K562 (cell line): ENCODE results near the gene NRXN3. TPM values are rescaled to one million over a fixed set of nuclear protein-coding genes. Genes with fewer than 3 reads are reported as not detected.

Experiments used
- ATAC-seq: fragments of 200-7000 bp; cut with Tn5 transposase; 3 replicates; pipeline ENCODE4 v1.9.1; 2020; ENCODE audit warnings: moderate library complexity
- BruUV-seq: library from RNA; stranded (reverse); fragments of 400-500 nt; replicated peaks from 2 replicates; lab custom pipeline; 2021; lab: Mats Ljungman, UMichigan
- CTCF ChIA-PET: fragments of 300-600 bp; formaldehyde crosslinking; extraction: SDS; loops from one replicate; lab custom pipeline; 2021; ENCODE audit warnings: low intra/inter-chr PET ratio; lab: Yijun Ruan, JAX
- POLR2A ChIA-PET: fragments of 300-600, 350-650 bp; sonication (Branson Sonifier 250); formaldehyde crosslinking; extraction: SDS; loops from one replicate; lab custom pipeline; 2021; ENCODE audit warnings: antibody characterized with exemption, inconsistent platforms; lab: Yijun Ruan, JAX
- DNase-seq, 4 experiments: peaks; one replicate each; pipeline versions ENCODE4 v3.0.0 to v3.0.0-alpha.2; 2011 to 2018; ENCODE audit warnings: low spot score in 3 of 4, mixed read lengths in 3 of 4; ENCODE audit errors: extremely low read depth in 1 of 4
- FAIRE-seq: peaks from 2 replicates; lab custom pipeline; 2011; peaks lifted over from hg19 to GRCh38; lab: Jason Lieb, UNC
- H2AFZ ChIP-seq: 2 replicates; pipeline ENCODE4 v1.6.0; 2011; ENCODE audit warnings: low read depth, low read length, control low read depth, inconsistent platforms
- H3K27ac ChIP-seq: fragments of 200-600 bp; 3 replicates; pipeline ENCODE4 v1.8.0; 2011; ENCODE audit warnings: low read depth, mild to moderate bottlenecking, control low read depth, inconsistent platforms, low read length, moderate library complexity, mixed read lengths; ENCODE audit errors: extremely low read depth
- H3K27me3 ChIP-seq, 2 experiments: fragments of 300-600 bp in 1 of 2; 2 replicates in 1 of 2; 3 replicates in 1 of 2; pipeline versions ENCODE4 v1.6.0 to v1.8.0; 2011; ENCODE audit warnings: inconsistent platforms in 2 of 2, low read length in 2 of 2, mild to moderate bottlenecking in 1 of 2, mixed read lengths in 1 of 2, moderate library complexity in 1 of 2; ENCODE audit not compliant: control insufficient read depth in 2 of 2, insufficient read depth in 2 of 2
- H3K36me3 ChIP-seq: fragments of 300-600 bp; 3 replicates; pipeline ENCODE4 v1.8.0; 2011; ENCODE audit warnings: mild to moderate bottlenecking, low read length, inconsistent platforms; ENCODE audit not compliant: control insufficient read depth, insufficient read depth
- H3K4me1 ChIP-seq, 2 experiments: fragments of 200-600 bp in 1 of 2; replicated peaks in 1 of 2; 2 replicates in 1 of 2; 3 replicates in 1 of 2; pipeline versions ENCODE4 v1.5.1 to v1.8.0; 2011; ENCODE audit warnings: inconsistent platforms in 2 of 2, low read length in 2 of 2, mild to moderate bottlenecking in 1 of 2, mixed read lengths in 1 of 2, moderate library complexity in 1 of 2; ENCODE audit not compliant: control insufficient read depth in 2 of 2, insufficient read depth in 2 of 2
- H3K4me2 ChIP-seq: 2 replicates; pipeline ENCODE4 v1.6.1; 2011; ENCODE audit warnings: low read length, control low read depth, inconsistent platforms, mixed read lengths; ENCODE audit not compliant: insufficient read depth
- H3K4me3 ChIP-seq: fragments of 200-600 bp; sonication (generic), shearing (Covaris generic); 2 replicates; pipeline ENCODE4 v1.5.1; 2016; ENCODE audit warnings: control low read depth, inconsistent platforms
- H3K79me2 ChIP-seq: fragments of 200-600 bp; 3 replicates; pipeline ENCODE4 v1.8.0; 2011; ENCODE audit warnings: low read length, inconsistent platforms; ENCODE audit not compliant: control insufficient read depth, insufficient read depth
- H3K9ac ChIP-seq, 2 experiments: 2 replicates each; pipeline versions ENCODE4 v1.6.0 to v1.6.1; 2011; ENCODE audit warnings: low read depth in 2 of 2, low read length in 2 of 2, control low read depth in 1 of 2, inconsistent platforms in 1 of 2, mild to moderate bottlenecking in 1 of 2, mixed read lengths in 1 of 2; ENCODE audit not compliant: insufficient read depth in 1 of 2
- H3K9me1 ChIP-seq: one replicate; pipeline ENCODE4 v1.6.0; 2011; ENCODE audit warnings: inconsistent platforms, mild to moderate bottlenecking, low read length, moderate library complexity; ENCODE audit not compliant: control insufficient read depth, insufficient read depth
- H3K9me3 ChIP-seq: replicated peaks from 2 replicates; pipeline ENCODE4 v1.5.1; 2011; ENCODE audit warnings: low read depth, low read length, inconsistent platforms; ENCODE audit not compliant: control insufficient read depth, insufficient read depth
- H4K20me1 ChIP-seq: replicated peaks from 2 replicates; pipeline ENCODE4 v1.6.1; 2011; ENCODE audit warnings: low read length, inconsistent platforms, mixed read lengths; ENCODE audit not compliant: control insufficient read depth, insufficient read depth
- CEBPG ChIP-seq, 3 experiments: fragments of 200-800 bp in 1 of 3; sonication (Bioruptor generic) in 1 of 3; sonication (generic) in 1 of 3; formaldehyde crosslinking in 1 of 3; IDR thresholded peaks in 2 of 3; conservative IDR thresholded peaks in 1 of 3; 2 replicates each; pipeline versions ENCODE4 v1.6.1 to v1.8.0; 2016 to 2022; ENCODE audit warnings: missing compliant biosample characterization in 2 of 3, missing genetic modification characterization in 2 of 3, mild to moderate bottlenecking in 1 of 3, missing genetic modification reagents in 1 of 3
- CGGBP1 ChIP-seq: fragments of 250-450 bp; sonication (Bioruptor Pico); IDR thresholded peaks from 2 replicates; pipeline ENCODE4 v1.9.0; 2021; ENCODE audit warnings: mild to moderate bottlenecking
- MEIS2 ChIP-seq: fragments of 450-650 bp; IDR thresholded peaks from 2 replicates; pipeline ENCODE4 v1.6.1; 2014; ENCODE audit warnings: mild to moderate bottlenecking; ENCODE audit not compliant: partially characterized antibody
- RAD21 ChIP-seq, 2 experiments: fragments of 250-450 bp in 1 of 2; fragments of 450-650 bp in 1 of 2; sonication (Bioruptor Pico) in 1 of 2; formaldehyde crosslinking in 1 of 2; IDR thresholded peaks in 1 of 2; conservative IDR thresholded peaks in 1 of 2; 2 replicates each; pipeline versions ENCODE4 v1.4.0 to v1.8.0; 2020 to 2022; ENCODE audit warnings: mild to moderate bottlenecking in 2 of 2, moderate library complexity in 1 of 2
- SUPT5H ChIP-seq: fragments of 450-650 bp; IDR thresholded peaks from 2 replicates; pipeline ENCODE4 v1.6.1; 2016
- ZNF699 ChIP-seq: fragments of 250-450 bp; sonication (Bioruptor Pico); IDR thresholded peaks from 2 replicates; pipeline ENCODE4 v1.8.0; 2021; ENCODE audit warnings: mild to moderate bottlenecking, moderate library complexity; ENCODE audit not compliant: insufficient replicate concordance
- WGBS: fragments of 100-300 bp; shearing (Covaris generic); methylation state at CpG from one replicate; pipeline ENCODE4 v1.1.6; 2016; ENCODE audit warnings: low coverage, mixed read lengths; ENCODE audit not compliant: insufficient coverage; ENCODE audit errors: missing lambda C conversion rate; 5-methylcytosine and 5-hydroxymethylcytosine counted together
- in situ Hi-C: fragments of 300-500 bp; cut with MboI; formaldehyde crosslinking; loops from 4 replicates; pipeline ENCODE4 v1.15.0; 2018; ENCODE audit warnings: inconsistent platforms, mixed read lengths
- intact Hi-C: fragments of 100-400 bp; cut with micrococcal nuclease; formaldehyde crosslinking; loops from 2 replicates; pipeline ENCODE4 v1.14.2; 2022
- polyA plus RNA-seq, 8 experiments: library from polyadenylated mRNA; depleted of rRNA in 4 of 8; stranded (reverse) in 5 of 8; unstranded in 3 of 8; fragments of >200 nt; fragmentation: Nextera tagmentation in 2 of 8; fragmentation: Illumina TruSeq in 1 of 8; extraction: Ambion mirVana in 2 of 8; extraction: Trizol in 1 of 8; gene quantifications; 2 replicates each; pipeline versions ENCODE4 v1.2.1 to v1.2.3, GENCODE V29; 2011 to 2014; ENCODE audit warnings: inconsistent platforms in 1 of 8, missing spikeins in 1 of 8
- total RNA-seq, 7 experiments: library from RNA; depleted of rRNA in 6 of 7; stranded (reverse); fragments of >200 nt in 6 of 7; fragmentation: Illumina TruSeq in 2 of 7; extraction: Trizol in 2 of 7; gene quantifications; 2 replicates each; pipeline versions ENCODE4 v1.2.1 to v1.2.3, GENCODE V29; 2011 to 2021; ENCODE audit warnings: low replicate concordance in 1 of 7
- TF ChIP-seq, protein P1 (sequence below), 2 experiments: fragments of 450-650 bp in 1 of 2; sonication (generic) in 1 of 2; formaldehyde crosslinking in 1 of 2; IDR thresholded peaks in 1 of 2; conservative IDR thresholded peaks in 1 of 2; 2 replicates each; pipeline versions ENCODE4 v1.6.1 to v1.8.1; 2016 to 2023; ENCODE audit warnings: mild to moderate bottlenecking in 2 of 2, moderate library complexity in 2 of 2, inconsistent platforms in 1 of 2, missing genetic modification reagents in 1 of 2

The NRXN3 gene
- total and polyA plus RNA-seq, 9 of the 15 experiments (the other 6 are each of a cell fraction or from before 2014, with no cell fraction given), result 0.09 TPM; not detected in 8

- in situ Hi-C loops (no loop called here), intact Hi-C loops (no loop called here)
- WGBS, result 0% methylated on average over 1 of the region's 1 CpG
These were observed 497.0 kb downstream of the NRXN3 start for GRCh38 chr14:78667141-78667540.

DNA sequence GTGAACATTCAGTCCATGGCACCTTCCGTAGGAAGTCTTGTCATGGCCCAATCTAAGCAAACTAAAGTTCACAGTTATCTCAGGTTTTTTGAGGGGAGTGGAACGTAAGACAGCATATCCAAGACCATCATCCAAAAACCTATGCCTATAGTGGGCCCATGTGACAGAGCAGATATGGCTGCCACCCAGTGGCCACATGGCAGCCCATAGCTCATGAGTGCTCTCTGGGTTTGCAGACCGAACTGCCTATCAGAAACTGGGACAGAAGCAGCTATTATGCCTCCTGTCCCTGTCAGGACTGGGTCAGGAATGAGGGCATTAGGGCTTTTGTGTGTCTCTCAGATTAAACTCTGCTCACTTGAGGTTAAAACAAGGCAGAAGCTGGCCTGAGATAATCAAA, 503.7 kb downstream of the NRXN3 start:
- Histone ChIP-seq H3K4me1 (no peaks in the 10 kb centered on the region), H3K27me3 (no peaks in the 10 kb centered on the region), H4K20me1 (no peaks in the 10 kb centered on the region), H2AFZ (no peak overlapping the region), H3K9me1 (no peaks in the 10 kb centered on the region), H3K27ac (no peak overlapping the region), H3K9ac (no peak overlapping the region), H3K4me2 (no peak overlapping the region), H3K79me2 (no peaks in the 10 kb centered on the region), H3K9me3 (no peaks in the 10 kb centered on the region), H3K36me3 (no peaks in the 10 kb centered on the region), H3K4me3 (no peak overlapping the region)
- FAIRE-seq, result no peak
- in situ Hi-C loops (no loop called here), intact Hi-C loops (no loop called here)
- ATAC-seq, result no peak
- ChIA-PET POLR2A (no interaction called here), CTCF (no interaction called here)
- 4% methylated on average over 3 of the region's 3 CpGs for WGBS
- TF ChIP-seq RAD21 (CRISPR knock-in tag; conservative IDR thresholded peaks at IDR 0.05 in 1 of 2, IDR thresholded peaks at IDR 0.05 in 1 of 2) (peak; percentile 4 to 32; a peak in 2 of 4 replicates), MEIS2 (no peak), SUPT5H (no peak)
- DNase-seq, result no peak
- BruUV-seq, result no TSS peak

More at GRCh38 chr14:78667141-78667540, 497.0 kb downstream of the NRXN3 start:
- CTCF ChIA-PET, result no interaction called here
- DNase-seq, result no peak
- Histone ChIP-seq H3K27me3 (no peaks in the 10 kb centered on the region), H4K20me1 (no peaks in the 10 kb centered on the region), H3K4me1 (no peaks in the 10 kb centered on the region), H3K36me3 (no peaks in the 10 kb centered on the region), H3K79me2 (no peaks in the 10 kb centered on the region), H3K4me3 (no peak overlapping the region), H3K9me1 (no peaks in the 10 kb centered on the region), H2AFZ (no peak overlapping the region), H3K9ac (no peak overlapping the region), H3K4me2 (no peak overlapping the region), H3K9me3 (no peaks in the 10 kb centered on the region), H3K27ac (no peak overlapping the region)
- no TSS peak for BruUV-seq
- POLR2A ChIA-PET, result no interaction called here
- FAIRE-seq, result no peak
- TF ChIP-seq CGGBP1 (CRISPR knock-in tag) (no peak), ZNF699 (CRISPR knock-in tag) (no peak), CEBPG (CRISPR knock-in tag; IDR thresholded peaks at IDR 0.05) (no peak), CEBPG (tag; conservative IDR thresholded peaks at IDR 0.05 in 1 of 2, IDR thresholded peaks at IDR 0.05 in 1 of 2) (peak in 1 of 2 experiments; percentile 53; a peak in 2 of 4 replicates)
- TF ChIP-seq, protein P1, sequence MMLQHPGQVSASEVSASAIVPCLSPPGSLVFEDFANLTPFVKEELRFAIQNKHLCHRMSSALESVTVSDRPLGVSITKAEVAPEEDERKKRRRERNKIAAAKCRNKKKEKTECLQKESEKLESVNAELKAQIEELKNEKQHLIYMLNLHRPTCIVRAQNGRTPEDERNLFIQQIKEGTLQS (IDR thresholded peaks at IDR 0.05), result peak; percentile 24; the same call in 1 of the 2 replicates
- TF ChIP-seq, protein P1 (CRISPR knock-in tag; conservative IDR thresholded peaks at IDR 0.05), result no peak
- no peak for ATAC-seq
